Esophagus muscularis mucosa (tissue), 3 donors: ENCODE data around the gene KRT73.

Source experiments
- POLR2AphosphoS5 ChIP-seq, 2 donors: sonication (generic); formaldehyde crosslinking; IDR thresholded peaks; one replicate each; pipeline ENCODE4 v1.6.1; 2017; ENCODE audit warnings: antibody characterized with exemption in 2 of 2
- TF ChIP-seq, protein P1 (sequence below), 3 experiments: fragments of 200-600 bp in 2 of 3; fragments of 450-650 bp in 1 of 3; sonication (generic) in 2 of 3; IDR thresholded peaks; one replicate each; pipeline ENCODE4 v1.5.1; 2017 to 2019; ENCODE audit warnings: antibody characterized with exemption in 3 of 3, mild to moderate bottlenecking in 2 of 3, moderate library complexity in 1 of 3

DNA sequence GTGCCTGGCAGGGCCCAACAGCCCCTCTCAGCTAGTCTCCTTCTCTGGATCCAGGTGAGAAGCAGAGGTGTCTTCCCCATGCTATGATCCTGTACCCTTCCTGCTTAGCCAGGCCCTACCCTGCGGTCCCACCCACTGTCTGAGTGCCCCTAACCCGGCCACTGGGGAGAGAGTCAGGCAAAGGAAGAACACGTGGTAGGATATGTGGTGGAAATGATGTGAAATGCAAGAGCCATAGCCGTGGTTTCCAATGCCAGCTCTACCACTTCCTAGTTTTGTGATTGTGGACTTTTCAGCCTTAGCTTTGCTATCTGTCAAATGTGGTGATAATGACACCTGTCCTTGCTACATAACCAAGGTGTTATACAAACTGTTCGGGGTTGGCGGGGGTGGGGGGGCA is 17.8 kb upstream of the KRT73 start:
- TF ChIP-seq, protein P1, sequence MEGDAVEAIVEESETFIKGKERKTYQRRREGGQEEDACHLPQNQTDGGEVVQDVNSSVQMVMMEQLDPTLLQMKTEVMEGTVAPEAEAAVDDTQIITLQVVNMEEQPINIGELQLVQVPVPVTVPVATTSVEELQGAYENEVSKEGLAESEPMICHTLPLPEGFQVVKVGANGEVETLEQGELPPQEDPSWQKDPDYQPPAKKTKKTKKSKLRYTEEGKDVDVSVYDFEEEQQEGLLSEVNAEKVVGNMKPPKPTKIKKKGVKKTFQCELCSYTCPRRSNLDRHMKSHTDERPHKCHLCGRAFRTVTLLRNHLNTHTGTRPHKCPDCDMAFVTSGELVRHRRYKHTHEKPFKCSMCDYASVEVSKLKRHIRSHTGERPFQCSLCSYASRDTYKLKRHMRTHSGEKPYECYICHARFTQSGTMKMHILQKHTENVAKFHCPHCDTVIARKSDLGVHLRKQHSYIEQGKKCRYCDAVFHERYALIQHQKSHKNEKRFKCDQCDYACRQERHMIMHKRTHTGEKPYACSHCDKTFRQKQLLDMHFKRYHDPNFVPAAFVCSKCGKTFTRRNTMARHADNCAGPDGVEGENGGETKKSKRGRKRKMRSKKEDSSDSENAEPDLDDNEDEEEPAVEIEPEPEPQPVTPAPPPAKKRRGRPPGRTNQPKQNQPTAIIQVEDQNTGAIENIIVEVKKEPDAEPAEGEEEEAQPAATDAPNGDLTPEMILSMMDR (IDR thresholded peaks at IDR 0.05), result no peak
- TF ChIP-seq POLR2AphosphoS5 (IDR thresholded peaks at IDR 0.05), result no peak
